ENCODE results near the gene CAPG.
A peak's percentile ranks its signal among the peaks of the same experiment; 100 is the strongest.

Gene CAPG

GRCh38 chr2:85438201-85439024 lies 28.2 kb upstream of the CAPG start:
- DNase-seq, result no peak

- peak; percentile 77 to 84 for DNase-seq
These were observed 27.5 kb upstream of the CAPG start for GRCh38 chr2:85437488-85438200.

- no peak for DNase-seq
These were observed 26.8 kb upstream of the CAPG start for GRCh38 chr2:85436836-85437487.

GRCh38 chr2:85435981-85436835 lies 26.0 kb upstream of the CAPG start:
- no peak for DNase-seq

GRCh38 chr2:85435220-85435958 lies 25.2 kb upstream of the CAPG start:
- DNase-seq, result no peak

- DNase-seq, result no peak
These were observed 24.5 kb upstream of the CAPG start for GRCh38 chr2:85434696-85435095.

GRCh38 chr2:85433511-85434089 lies 23.4 kb upstream of the CAPG start:
- DNase-seq, result no peak

- no peak for DNase-seq
These were observed 21.5 kb upstream of the CAPG start for GRCh38 chr2:85431570-85432205.

- DNase-seq, result no peak
These were observed 20.8 kb upstream of the CAPG start for GRCh38 chr2:85430752-85431569.

- no peak for DNase-seq
These were observed 19.7 kb upstream of the CAPG start for GRCh38 chr2:85429924-85430289.

GRCh38 chr2:85429213-85429923 lies 19.2 kb upstream of the CAPG start:
- DNase-seq, result no peak

GRCh38 chr2:85428343-85428881 lies 18.2 kb upstream of the CAPG start:
- DNase-seq, result no peak

- DNase-seq, result no peak
These were observed 17.2 kb upstream of the CAPG start for GRCh38 chr2:85427300-85427835.

GRCh38 chr2:85425588-85425987 lies 15.4 kb upstream of the CAPG start:
- no peak for DNase-seq

GRCh38 chr2:85423525-85423924 lies 13.4 kb upstream of the CAPG start:
- DNase-seq, result no peak

GRCh38 chr2:85422072-85422457 lies 11.9 kb upstream of the CAPG start:
- no peak for DNase-seq

- DNase-seq, result no peak
These were observed 11.3 kb upstream of the CAPG start for GRCh38 chr2:85421260-85422071.
